Measurements from ENCODE around the gene WNT16.

The WNT16 gene

DNA sequence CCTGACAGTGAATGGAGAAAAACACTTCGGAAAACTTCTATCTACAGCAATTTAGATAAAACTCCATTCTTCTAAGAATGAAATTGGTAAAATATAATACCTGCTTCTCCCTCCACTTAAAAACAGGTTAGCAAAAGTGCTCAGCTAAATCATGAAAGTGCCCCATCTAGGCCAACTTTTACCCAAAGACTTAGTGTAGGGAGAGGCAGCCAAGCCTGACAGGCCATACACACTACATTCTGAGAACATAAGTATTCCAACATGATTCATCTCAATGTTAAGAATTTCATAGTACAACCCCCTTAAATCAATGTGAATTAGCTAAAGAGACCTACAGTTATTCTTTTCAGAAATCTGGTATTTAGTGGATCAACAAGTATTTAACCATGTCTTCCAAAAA, 60.1 kb downstream of the WNT16 start:
- no peak overlapping the region for H3K4me3 ChIP-seq (ENCODE audit: low read depth, low read length)
- DNase-seq (ENCODE audit: low read depth): no peak
- TF ChIP-seq, protein P1, sequence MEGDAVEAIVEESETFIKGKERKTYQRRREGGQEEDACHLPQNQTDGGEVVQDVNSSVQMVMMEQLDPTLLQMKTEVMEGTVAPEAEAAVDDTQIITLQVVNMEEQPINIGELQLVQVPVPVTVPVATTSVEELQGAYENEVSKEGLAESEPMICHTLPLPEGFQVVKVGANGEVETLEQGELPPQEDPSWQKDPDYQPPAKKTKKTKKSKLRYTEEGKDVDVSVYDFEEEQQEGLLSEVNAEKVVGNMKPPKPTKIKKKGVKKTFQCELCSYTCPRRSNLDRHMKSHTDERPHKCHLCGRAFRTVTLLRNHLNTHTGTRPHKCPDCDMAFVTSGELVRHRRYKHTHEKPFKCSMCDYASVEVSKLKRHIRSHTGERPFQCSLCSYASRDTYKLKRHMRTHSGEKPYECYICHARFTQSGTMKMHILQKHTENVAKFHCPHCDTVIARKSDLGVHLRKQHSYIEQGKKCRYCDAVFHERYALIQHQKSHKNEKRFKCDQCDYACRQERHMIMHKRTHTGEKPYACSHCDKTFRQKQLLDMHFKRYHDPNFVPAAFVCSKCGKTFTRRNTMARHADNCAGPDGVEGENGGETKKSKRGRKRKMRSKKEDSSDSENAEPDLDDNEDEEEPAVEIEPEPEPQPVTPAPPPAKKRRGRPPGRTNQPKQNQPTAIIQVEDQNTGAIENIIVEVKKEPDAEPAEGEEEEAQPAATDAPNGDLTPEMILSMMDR (IDR thresholded peaks at IDR 0.05; ENCODE audit: low read depth, low read length): no peak
- TF ChIP-seq MYC (IDR thresholded peaks at IDR 0.05; ENCODE audit: low read depth, low read length) (no peak), POLR2A (IDR thresholded peaks at IDR 0.05; ENCODE audit: extremely low read depth, insufficient read length) (no peak)
- TF ChIP-seq, protein P2, sequence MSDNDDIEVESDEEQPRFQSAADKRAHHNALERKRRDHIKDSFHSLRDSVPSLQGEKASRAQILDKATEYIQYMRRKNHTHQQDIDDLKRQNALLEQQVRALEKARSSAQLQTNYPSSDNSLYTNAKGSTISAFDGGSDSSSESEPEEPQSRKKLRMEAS (IDR thresholded peaks at IDR 0.05; ENCODE audit: low read depth, low read length): no peak

DNA sequence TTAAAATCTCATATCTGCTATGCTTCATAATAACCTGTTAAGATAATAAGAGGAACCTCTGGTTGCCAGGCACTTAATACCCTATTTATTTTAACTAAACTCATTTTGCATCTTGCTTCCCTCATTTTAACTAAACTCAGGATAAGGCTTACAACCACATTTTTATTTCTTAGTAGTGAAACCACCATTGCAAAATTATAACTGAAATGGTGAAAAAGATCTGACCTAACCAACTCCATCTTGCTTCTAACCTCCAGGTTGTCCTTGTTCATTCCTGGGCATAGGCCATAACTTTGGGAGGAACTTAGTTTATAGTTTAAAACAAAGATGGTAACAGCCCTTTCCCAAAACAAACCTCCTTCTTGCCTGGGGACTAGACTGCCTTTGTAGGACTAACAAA, 61.3 kb downstream of the WNT16 start:
- no peak for DNase-seq (ENCODE audit: low read depth)
- H3K4me3 ChIP-seq (ENCODE audit: low read depth, low read length): no peak overlapping the region
- TF ChIP-seq, protein P1 (IDR thresholded peaks at IDR 0.05; ENCODE audit: low read depth, low read length): no peak
- no peak for TF ChIP-seq POLR2A (IDR thresholded peaks at IDR 0.05; ENCODE audit: extremely low read depth, insufficient read length)
- TF ChIP-seq, protein P2 (IDR thresholded peaks at IDR 0.05; ENCODE audit: low read depth, low read length): no peak

DNA sequence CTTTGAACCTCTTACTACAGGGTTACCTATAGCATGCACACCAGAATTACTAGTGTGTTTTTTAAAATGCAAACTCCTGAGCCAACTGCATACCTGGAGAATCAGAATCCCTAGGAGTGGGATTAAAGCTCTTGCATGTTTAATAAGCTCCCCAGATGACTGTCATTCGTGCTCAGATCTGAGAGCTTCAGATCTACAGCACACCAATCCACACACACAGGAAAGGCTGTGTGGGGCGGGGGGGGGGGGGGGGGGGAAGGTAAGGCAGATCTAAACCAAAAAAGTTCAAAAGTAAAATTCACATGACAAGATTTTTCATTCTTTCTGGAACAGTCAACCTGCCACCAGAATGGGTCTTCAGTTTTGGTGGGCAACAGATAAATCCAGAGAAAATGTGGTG, 61.8 kb downstream of the WNT16 start:
- DNase-seq (ENCODE audit: low read depth): no peak
- TF ChIP-seq, protein P1 (IDR thresholded peaks at IDR 0.05; ENCODE audit: low read depth, low read length): no peak
- TF ChIP-seq POLR2A (IDR thresholded peaks at IDR 0.05; ENCODE audit: extremely low read depth, insufficient read length): no peak
- TF ChIP-seq MYC (IDR thresholded peaks at IDR 0.05; ENCODE audit: low read depth, low read length): no peak
- TF ChIP-seq, protein P2 (IDR thresholded peaks at IDR 0.05; ENCODE audit: low read depth, low read length): no peak
- no peak overlapping the region for H3K4me3 ChIP-seq (ENCODE audit: low read depth, low read length)

Data from NB4 (cell line).